ENCODE results near the gene ZNF138.
A peak's percentile ranks its signal among the peaks of the same experiment; 100 is the strongest.

The ZNF138 gene

DNA sequence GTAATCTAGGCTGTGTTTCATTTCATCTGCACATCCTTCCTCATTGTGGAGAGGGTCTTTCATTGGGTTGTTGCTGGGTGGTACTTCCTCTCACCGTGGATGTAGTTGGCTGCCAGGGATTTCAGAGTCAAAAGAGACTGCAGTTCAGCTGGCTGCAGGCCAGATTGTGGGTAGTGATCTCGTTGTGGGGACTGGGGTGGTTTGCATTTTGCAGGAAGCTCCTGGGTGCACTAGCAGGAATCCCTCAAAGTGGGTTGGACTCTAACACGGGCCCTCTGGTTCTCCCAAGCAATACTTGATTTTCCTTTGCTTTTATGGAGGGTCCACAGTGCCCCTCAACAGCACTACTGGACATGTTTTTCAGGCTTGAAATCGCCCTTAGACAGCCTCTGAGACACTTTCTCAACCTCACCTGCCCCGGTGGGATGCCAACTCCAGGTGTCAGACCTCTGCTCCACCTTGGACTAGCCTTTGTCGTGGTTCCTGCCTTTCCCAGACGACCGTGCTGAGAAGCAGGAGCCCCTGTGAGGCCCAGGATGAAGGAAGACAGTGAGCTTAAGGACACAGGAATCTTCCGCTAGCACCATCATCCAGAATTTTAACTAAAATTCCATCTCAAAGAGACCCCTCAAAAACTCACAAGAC is 85.0 kb downstream of the ZNF138 start:
- no peak overlapping the region for H3K4me3 ChIP-seq (replicated peaks in 1 of 2; ENCODE audit: low read depth in 2 of 2, low read length in 2 of 2)
- DNase-seq (ENCODE audit: low read depth in 2 of 2) = no peak
- TF ChIP-seq, protein P1, sequence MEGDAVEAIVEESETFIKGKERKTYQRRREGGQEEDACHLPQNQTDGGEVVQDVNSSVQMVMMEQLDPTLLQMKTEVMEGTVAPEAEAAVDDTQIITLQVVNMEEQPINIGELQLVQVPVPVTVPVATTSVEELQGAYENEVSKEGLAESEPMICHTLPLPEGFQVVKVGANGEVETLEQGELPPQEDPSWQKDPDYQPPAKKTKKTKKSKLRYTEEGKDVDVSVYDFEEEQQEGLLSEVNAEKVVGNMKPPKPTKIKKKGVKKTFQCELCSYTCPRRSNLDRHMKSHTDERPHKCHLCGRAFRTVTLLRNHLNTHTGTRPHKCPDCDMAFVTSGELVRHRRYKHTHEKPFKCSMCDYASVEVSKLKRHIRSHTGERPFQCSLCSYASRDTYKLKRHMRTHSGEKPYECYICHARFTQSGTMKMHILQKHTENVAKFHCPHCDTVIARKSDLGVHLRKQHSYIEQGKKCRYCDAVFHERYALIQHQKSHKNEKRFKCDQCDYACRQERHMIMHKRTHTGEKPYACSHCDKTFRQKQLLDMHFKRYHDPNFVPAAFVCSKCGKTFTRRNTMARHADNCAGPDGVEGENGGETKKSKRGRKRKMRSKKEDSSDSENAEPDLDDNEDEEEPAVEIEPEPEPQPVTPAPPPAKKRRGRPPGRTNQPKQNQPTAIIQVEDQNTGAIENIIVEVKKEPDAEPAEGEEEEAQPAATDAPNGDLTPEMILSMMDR (IDR thresholded peaks at IDR 0.05; ENCODE audit: low read depth, low read length) = no peak

DNA sequence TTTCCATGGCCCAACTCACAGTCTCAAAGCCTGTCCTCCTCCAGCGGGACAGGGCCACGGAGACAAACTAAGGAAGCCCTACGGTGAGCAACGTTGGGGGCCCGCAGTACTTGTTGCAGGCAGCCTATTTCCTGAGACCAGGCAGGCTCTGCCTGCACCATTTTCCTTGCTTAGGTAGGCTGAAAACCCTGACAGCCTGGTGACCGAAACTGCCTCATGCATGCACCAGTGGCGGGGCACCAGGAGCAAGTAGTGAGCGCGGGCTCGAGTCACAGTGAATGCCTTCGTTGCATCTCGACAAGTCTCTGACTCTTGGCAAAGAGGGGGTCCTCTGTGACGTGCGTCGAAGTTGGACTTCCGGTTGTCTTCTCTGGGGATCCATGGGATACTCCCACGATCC is 85.6 kb downstream of the ZNF138 start:
- TF ChIP-seq, protein P1 (IDR thresholded peaks at IDR 0.05; ENCODE audit: low read depth, low read length) = no peak
- DNase-seq (ENCODE audit: low read depth in 2 of 2) = no peak
- no peak overlapping the region for H3K4me3 ChIP-seq (replicated peaks in 1 of 2; ENCODE audit: low read depth in 2 of 2, low read length in 2 of 2)

DNA sequence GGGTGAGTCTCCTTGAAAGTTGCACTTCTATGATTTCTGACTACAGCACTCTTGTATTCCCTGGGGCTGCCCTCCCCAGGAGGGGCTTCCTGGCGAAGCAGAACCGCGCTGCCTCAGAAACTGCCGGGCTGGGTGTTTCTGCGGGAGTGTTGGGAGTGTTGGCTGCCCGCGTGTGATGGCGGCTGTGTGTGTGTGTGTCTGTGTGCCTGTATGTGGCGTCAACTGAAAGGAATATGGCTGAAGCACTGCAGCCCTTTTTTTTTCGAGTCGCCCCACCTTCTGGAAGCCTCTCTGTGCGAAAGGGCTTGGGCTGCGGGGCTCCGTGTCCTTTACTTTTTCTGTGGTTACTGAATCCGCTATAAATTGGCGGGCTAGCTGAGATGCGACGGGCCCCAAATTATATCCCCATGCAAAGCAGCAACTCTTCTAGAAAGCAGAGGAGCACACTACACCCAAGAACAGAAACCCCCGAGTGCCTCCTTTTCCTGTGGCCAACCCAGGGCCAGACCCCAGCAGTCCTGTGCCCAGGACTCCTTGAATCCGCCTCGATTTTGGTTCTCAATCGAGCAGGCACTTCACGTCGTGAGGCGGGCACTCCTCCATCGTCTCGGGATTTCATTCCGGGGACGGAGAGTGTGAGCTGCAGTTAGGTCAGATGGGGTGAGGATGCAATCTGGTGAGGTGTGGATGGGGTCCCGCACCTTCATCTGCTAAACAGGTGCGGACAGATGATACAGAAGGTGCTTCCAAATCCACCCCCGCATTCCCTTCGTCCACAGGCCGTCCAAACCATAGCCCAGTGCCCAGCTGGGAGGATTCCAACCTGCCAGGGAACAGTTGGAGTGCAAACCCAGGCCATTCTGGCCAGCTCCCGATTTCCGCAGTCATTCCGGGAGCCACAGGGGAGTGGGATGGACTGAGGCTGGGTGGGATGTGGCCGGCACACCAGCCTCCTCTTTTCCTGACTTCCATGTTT is 86.4 kb downstream of the ZNF138 start:
- no peak for DNase-seq (ENCODE audit: low read depth in 2 of 2)
- no peak overlapping the region for H3K4me3 ChIP-seq (replicated peaks in 1 of 2; ENCODE audit: low read depth in 2 of 2, low read length in 2 of 2)
- TF ChIP-seq, protein P1 (IDR thresholded peaks at IDR 0.05; ENCODE audit: low read depth, low read length) = no peak

DNA sequence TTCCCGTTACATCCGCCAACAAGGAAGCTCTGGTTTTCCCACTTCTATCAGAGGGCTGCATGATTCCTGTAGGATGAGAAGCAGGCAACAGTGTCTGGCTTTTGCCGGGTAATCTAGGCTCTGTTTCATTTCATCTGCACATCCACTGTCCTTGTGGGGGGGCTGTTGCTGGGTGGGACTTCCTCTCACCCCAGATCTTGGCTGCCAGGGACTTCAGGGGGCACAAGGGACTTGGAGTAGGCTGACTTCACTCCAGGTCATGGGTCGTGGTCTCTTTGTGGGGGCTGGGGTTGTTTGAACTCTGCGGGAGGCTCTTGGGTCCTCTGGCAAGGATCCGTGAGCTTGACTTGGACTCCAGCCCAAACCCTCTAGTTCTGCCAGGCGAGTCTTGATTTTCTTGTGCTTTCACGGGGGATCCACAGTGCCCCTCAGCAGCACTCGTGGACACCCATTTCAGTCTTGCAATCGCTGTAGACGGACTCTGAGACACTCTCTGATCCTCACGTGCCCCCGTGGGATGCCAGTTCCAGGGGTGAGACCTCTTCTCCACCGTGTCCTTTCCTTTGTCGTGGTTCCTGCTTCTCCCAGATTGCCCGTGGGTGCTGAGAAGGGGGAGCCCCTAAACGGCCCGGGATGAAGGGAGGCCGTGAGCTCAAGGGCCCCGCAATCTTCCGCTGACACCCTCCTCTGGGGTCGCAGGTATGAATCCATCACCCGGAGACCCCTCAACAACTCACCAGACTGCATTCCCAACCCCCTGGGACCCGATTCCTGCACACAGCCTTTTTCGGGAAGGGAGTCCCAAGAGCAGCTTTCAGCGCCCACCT is 87.4 kb downstream of the ZNF138 start:
- no peak for DNase-seq (ENCODE audit: low read depth in 2 of 2)

DNA sequence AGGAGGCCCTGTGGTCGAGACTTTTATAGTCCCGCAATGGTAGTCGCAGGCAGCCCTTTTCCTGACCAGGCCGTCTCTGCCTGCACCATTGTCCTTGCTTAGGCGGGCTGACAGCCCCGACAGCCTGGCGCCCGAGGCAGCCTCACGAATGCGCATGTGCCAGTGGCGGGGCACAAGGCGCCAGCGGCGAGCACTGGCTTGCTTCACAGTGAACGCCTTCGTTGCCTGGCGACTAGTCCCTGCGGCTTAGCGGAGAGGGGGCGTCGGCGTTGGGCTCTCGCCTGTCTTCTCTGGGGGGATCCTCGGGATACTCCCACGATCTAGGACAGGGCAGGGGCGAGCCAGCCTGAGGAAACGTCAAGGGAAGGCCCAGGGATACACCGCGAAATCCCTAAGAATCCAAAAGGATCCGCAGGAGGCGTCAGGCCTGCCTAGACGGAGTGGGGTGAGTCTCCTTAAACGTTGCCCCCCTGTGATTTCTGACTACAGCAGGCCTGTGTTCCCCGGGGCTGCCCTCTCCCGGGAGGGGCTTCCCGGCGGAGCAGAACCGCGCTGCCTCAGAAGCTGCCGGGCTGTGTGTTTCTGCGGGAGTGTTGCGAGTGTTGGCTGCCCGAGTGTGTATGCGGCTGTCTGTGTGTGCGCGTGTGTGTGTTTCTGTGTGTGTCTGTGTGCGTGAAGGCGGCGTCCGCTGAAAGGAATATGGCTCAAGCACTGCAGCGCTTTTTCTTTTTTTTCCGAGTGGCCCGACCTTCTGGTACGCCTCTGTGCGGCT is 88.3 kb downstream of the ZNF138 start:
- TF ChIP-seq, protein P1 (IDR thresholded peaks at IDR 0.05; ENCODE audit: low read depth, low read length) = no peak
- H3K4me3 ChIP-seq (replicated peaks in 1 of 2; ENCODE audit: low read depth in 2 of 2, low read length in 2 of 2) = peak overlapping the region; percentile 11 to 40
- DNase-seq (ENCODE audit: low read depth in 2 of 2) = peak; percentile 26 to 48

More for the DNA sequence above, 87.4 kb downstream of the ZNF138 start:
- no peak overlapping the region for H3K4me3 ChIP-seq (replicated peaks in 1 of 2; ENCODE audit: low read depth in 2 of 2, low read length in 2 of 2)
- TF ChIP-seq, protein P1 (IDR thresholded peaks at IDR 0.05; ENCODE audit: low read depth, low read length) = peak; percentile 7

All from cardiac fibroblast (primary cell).